Activated CD8-positive, alpha-beta memory T cell treated with anti-CD3 and anti-CD28 coated beads, Interleukin-2, amount 10 ng/mL, durations not matched to agents 7 days and 5 days (primary cell): ENCODE data around the gene PHACTR3. TPM values are rescaled to one million over a fixed set of nuclear protein-coding genes. Genes with fewer than 3 reads are reported as not detected.

ENCODE experiments used
- ATAC-seq: fragments of 150-1000 bp; cut with Tn5 transposase; one replicate; pipeline ENCODE4 v1.10.0; 2021; ENCODE audit warnings: moderate library complexity
- CTCF ChIA-PET: fragments of 350-600 bp; sonication (Branson Sonifier 250); formaldehyde crosslinking; loops from one replicate; lab custom pipeline; 2021; ENCODE audit warnings: antibody characterized with exemption; lab: Charles Lee
- DNase-seq: peaks from one replicate; pipeline ENCODE4 v3.0.0-alpha.2; 2020
- H3K27ac Mint-ChIP-seq: one replicate; pipeline ENCODE4 v1.8.0; 2021; ENCODE audit warnings: mild to moderate bottlenecking, mixed read lengths
- H3K27me3 Mint-ChIP-seq: one replicate; pipeline ENCODE4 v1.8.0; 2021; ENCODE audit warnings: mixed read lengths
- H3K36me3 Mint-ChIP-seq: one replicate; pipeline ENCODE4 v1.8.0; 2021; ENCODE audit warnings: mild to moderate bottlenecking, mixed read lengths
- H3K4me1 Mint-ChIP-seq: one replicate; pipeline ENCODE4 v1.8.0; 2021; ENCODE audit warnings: mixed read lengths
- H3K4me3 Mint-ChIP-seq: one replicate; pipeline ENCODE4 v1.8.0; 2021; ENCODE audit warnings: mild to moderate bottlenecking, moderate library complexity, mixed read lengths
- H3K9me3 Mint-ChIP-seq: one replicate; pipeline ENCODE4 v1.8.0; 2022; ENCODE audit warnings: low read depth, mixed read lengths
- total RNA-seq, 2 experiments: library from RNA; stranded (reverse); gene quantifications; one replicate each; pipeline ENCODE4 v1.2.3, GENCODE V29; 2021

The PHACTR3 gene
- total RNA-seq, 2 experiments from 2014 or later: not detected

- no peak overlapping the region for H3K27ac Mint-ChIP-seq
- no peak for ATAC-seq
These were observed 35.9 kb downstream of the PHACTR3 start for GRCh38 chr20:59640267-59640666.

GRCh38 chr20:59643615-59644061, 39.3 kb downstream of the PHACTR3 start:
- peak; percentile 7 for DNase-seq
- Mint-ChIP-seq H3K27ac (no peak overlapping the region), H3K36me3 (no peaks in the 10 kb centered on the region), H3K4me3 (no peak overlapping the region), H3K9me3 (peaks cover 2% of the 10 kb centered on the region), H3K27me3 (peaks cover under 1% of the 10 kb centered on the region), H3K4me1 (no peaks in the 10 kb centered on the region)
- no peak for ATAC-seq
- CTCF ChIA-PET: no interaction called here

More at GRCh38 chr20:59640267-59640666, 35.9 kb downstream of the PHACTR3 start:
- no peak overlapping the region for H3K4me3 Mint-ChIP-seq
- CTCF ChIA-PET: no interaction called here
- peak; percentile 18 for DNase-seq
- H3K4me1 Mint-ChIP-seq: no peaks in the 10 kb centered on the region
- no peaks in the 10 kb centered on the region for H3K36me3 Mint-ChIP-seq
- no peaks in the 10 kb centered on the region for H3K27me3 Mint-ChIP-seq
- peaks cover 2% of the 10 kb centered on the region for H3K9me3 Mint-ChIP-seq

- CTCF ChIA-PET: no interaction called here
- no peak overlapping the region for H3K4me3 Mint-ChIP-seq
- ATAC-seq (no peak), DNase-seq (peak; percentile 11)
- no peaks in the 10 kb centered on the region for H3K4me1 Mint-ChIP-seq
- no peaks in the 10 kb centered on the region for H3K36me3 Mint-ChIP-seq
- peaks cover 5% of the 10 kb centered on the region for H3K27me3 Mint-ChIP-seq
- peaks cover 2% of the 10 kb centered on the region for H3K9me3 Mint-ChIP-seq
- no peak overlapping the region for H3K27ac Mint-ChIP-seq
These were observed 40.1 kb downstream of the PHACTR3 start for GRCh38 chr20:59644371-59644939.

- peaks cover 5% of the 10 kb centered on the region for H3K27me3 Mint-ChIP-seq
- ATAC-seq (no peak), DNase-seq (peak; percentile 8)
- no peaks in the 10 kb centered on the region for H3K36me3 Mint-ChIP-seq
- no peaks in the 10 kb centered on the region for H3K4me1 Mint-ChIP-seq
- no peak overlapping the region for H3K4me3 Mint-ChIP-seq
- CTCF ChIA-PET: no interaction called here
- peaks cover 2% of the 10 kb centered on the region for H3K9me3 Mint-ChIP-seq
- H3K27ac Mint-ChIP-seq: no peak overlapping the region
These were observed 40.9 kb downstream of the PHACTR3 start for GRCh38 chr20:59645271-59645670.

GRCh38 chr20:59645761-59646171, 41.4 kb downstream of the PHACTR3 start:
- H3K36me3 Mint-ChIP-seq: no peaks in the 10 kb centered on the region
- H3K27ac Mint-ChIP-seq: no peak overlapping the region
- no peak overlapping the region for H3K4me3 Mint-ChIP-seq
- DNase-seq (peak; percentile 14), ATAC-seq (no peak)
- H3K4me1 Mint-ChIP-seq: no peaks in the 10 kb centered on the region
- H3K27me3 Mint-ChIP-seq: peaks cover 5% of the 10 kb centered on the region
- CTCF ChIA-PET: no interaction called here
- peaks cover 2% of the 10 kb centered on the region for H3K9me3 Mint-ChIP-seq

GRCh38 chr20:59646487-59646886, 42.1 kb downstream of the PHACTR3 start:
- Mint-ChIP-seq H3K4me3 (no peak overlapping the region), H3K27ac (no peak overlapping the region), H3K4me1 (no peaks in the 10 kb centered on the region), H3K36me3 (no peaks in the 10 kb centered on the region), H3K9me3 (no peaks in the 10 kb centered on the region), H3K27me3 (peaks cover 5% of the 10 kb centered on the region)
- CTCF ChIA-PET: interaction anchor here (0.6 kb wide), 1 partner anchor 37 kb away, joined by 3 read pairs; no protein-coding TSS in a partner anchor
- ATAC-seq: no peak
- peak; percentile 11 for DNase-seq

- H3K4me3 Mint-ChIP-seq: no peak overlapping the region
- no peaks in the 10 kb centered on the region for H3K9me3 Mint-ChIP-seq
- ATAC-seq: no peak
- no peak overlapping the region for H3K27ac Mint-ChIP-seq
- H3K36me3 Mint-ChIP-seq: no peaks in the 10 kb centered on the region
- no peaks in the 10 kb centered on the region for H3K4me1 Mint-ChIP-seq
- peaks cover 5% of the 10 kb centered on the region for H3K27me3 Mint-ChIP-seq
- CTCF ChIA-PET: no interaction called here
- DNase-seq: peak; percentile 5
These were observed 42.9 kb downstream of the PHACTR3 start for GRCh38 chr20:59647271-59647670.

GRCh38 chr20:59648466-59649070, 44.2 kb downstream of the PHACTR3 start:
- Mint-ChIP-seq H3K4me1 (no peaks in the 10 kb centered on the region), H3K36me3 (no peaks in the 10 kb centered on the region), H3K4me3 (no peak overlapping the region), H3K27me3 (peaks cover 5% of the 10 kb centered on the region), H3K27ac (no peak overlapping the region), H3K9me3 (no peaks in the 10 kb centered on the region)
- ATAC-seq (no peak), DNase-seq (peak; percentile 14)
- CTCF ChIA-PET: no interaction called here

GRCh38 chr20:59650418-59650817, 46.1 kb downstream of the PHACTR3 start:
- DNase-seq: no peak
- CTCF ChIA-PET: no interaction called here
- ATAC-seq: no peak

GRCh38 chr20:59652381-59652780, 48.0 kb downstream of the PHACTR3 start:
- H3K36me3 Mint-ChIP-seq: no peaks in the 10 kb centered on the region
- H3K9me3 Mint-ChIP-seq: peaks cover 8% of the 10 kb centered on the region
- no peaks in the 10 kb centered on the region for H3K4me1 Mint-ChIP-seq
- no peak overlapping the region for H3K4me3 Mint-ChIP-seq
- no peak for DNase-seq
- H3K27me3 Mint-ChIP-seq: peaks cover 5% of the 10 kb centered on the region
- H3K27ac Mint-ChIP-seq: no peak overlapping the region
- no peak for ATAC-seq
- CTCF ChIA-PET: no interaction called here

More at GRCh38 chr20:59650418-59650817, 46.1 kb downstream of the PHACTR3 start:
- H3K27me3 Mint-ChIP-seq: peaks cover 5% of the 10 kb centered on the region
- no peaks in the 10 kb centered on the region for H3K36me3 Mint-ChIP-seq
- H3K4me3 Mint-ChIP-seq: no peak overlapping the region
- H3K27ac Mint-ChIP-seq: no peak overlapping the region
- no peaks in the 10 kb centered on the region for H3K4me1 Mint-ChIP-seq
- H3K9me3 Mint-ChIP-seq: no peaks in the 10 kb centered on the region

- ATAC-seq (no peak), DNase-seq (no peak)
- peaks cover 16% of the 10 kb centered on the region for H3K9me3 Mint-ChIP-seq
- no peak overlapping the region for H3K4me3 Mint-ChIP-seq
- H3K27ac Mint-ChIP-seq: no peak overlapping the region
- no peaks in the 10 kb centered on the region for H3K36me3 Mint-ChIP-seq
- H3K4me1 Mint-ChIP-seq: no peaks in the 10 kb centered on the region
- no peaks in the 10 kb centered on the region for H3K27me3 Mint-ChIP-seq
- CTCF ChIA-PET: no interaction called here
These were observed 52.1 kb downstream of the PHACTR3 start for GRCh38 chr20:59656417-59656816.

- CTCF ChIA-PET: no interaction called here
- no peaks in the 10 kb centered on the region for H3K4me1 Mint-ChIP-seq
- H3K4me3 Mint-ChIP-seq: no peak overlapping the region
- no peaks in the 10 kb centered on the region for H3K36me3 Mint-ChIP-seq
- DNase-seq (no peak), ATAC-seq (no peak)
- H3K9me3 Mint-ChIP-seq: peaks cover 16% of the 10 kb centered on the region
- H3K27ac Mint-ChIP-seq: no peak overlapping the region
- no peaks in the 10 kb centered on the region for H3K27me3 Mint-ChIP-seq
These were observed 53.2 kb downstream of the PHACTR3 start for GRCh38 chr20:59657459-59658046.

GRCh38 chr20:59660471-59660870, 56.1 kb downstream of the PHACTR3 start:
- DNase-seq (no peak), ATAC-seq (no peak)
- no peak overlapping the region for H3K4me3 Mint-ChIP-seq
- H3K27ac Mint-ChIP-seq: no peak overlapping the region
- H3K4me1 Mint-ChIP-seq: no peaks in the 10 kb centered on the region
- H3K36me3 Mint-ChIP-seq: no peaks in the 10 kb centered on the region
- H3K9me3 Mint-ChIP-seq: peaks cover 16% of the 10 kb centered on the region
- H3K27me3 Mint-ChIP-seq: no peaks in the 10 kb centered on the region
- CTCF ChIA-PET: no interaction called here

- Mint-ChIP-seq H3K4me3 (no peak overlapping the region), H3K27me3 (no peaks in the 10 kb centered on the region), H3K27ac (no peak overlapping the region), H3K9me3 (peaks cover 12% of the 10 kb centered on the region), H3K36me3 (no peaks in the 10 kb centered on the region), H3K4me1 (no peaks in the 10 kb centered on the region)
- CTCF ChIA-PET: no interaction called here
- DNase-seq (peak; percentile 8), ATAC-seq (no peak)
These were observed 56.8 kb downstream of the PHACTR3 start for GRCh38 chr20:59661153-59661552.
